HG03378 (cell line): ENCODE data around the gene NTN4.
"Not testable (repeated sequence)": the region's sequence is repeated elsewhere in the genome, so short reads cannot be mapped to it uniquely, and the experiment has no call there.

Source experiments
- ATAC-seq: cut with Tn5 transposase; IDR thresholded peaks from one replicate; pipeline ENCODE4 v1.9.1; 2021; ENCODE audit warnings: mild to moderate bottlenecking, moderate library complexity; ENCODE audit not compliant: unreplicated experiment

Gene NTN4

GRCh38 chr12:95715177-95715576, 75.4 kb downstream of the NTN4 start:
- ATAC-seq, result no peak

GRCh38 chr12:95712269-95712668, 78.3 kb downstream of the NTN4 start:
- no peak for ATAC-seq

- ATAC-seq, result no peak
Measured at GRCh38 chr12:95710386-95710785, 80.2 kb downstream of the NTN4 start.

- no peak for ATAC-seq
Measured at GRCh38 chr12:95709152-95709551, 81.4 kb downstream of the NTN4 start.

GRCh38 chr12:95705143-95705542, 85.4 kb downstream of the NTN4 start:
- no peak for ATAC-seq

GRCh38 chr12:95703986-95704385, 86.6 kb downstream of the NTN4 start:
- no peak for ATAC-seq

GRCh38 chr12:95701722-95702418, 88.7 kb downstream of the NTN4 start:
- ATAC-seq, result no peak

- no peak for ATAC-seq
Measured at GRCh38 chr12:95701275-95701674, 89.3 kb downstream of the NTN4 start.

GRCh38 chr12:95700316-95700785, 90.2 kb downstream of the NTN4 start:
- ATAC-seq, result peak; percentile 97

- ATAC-seq, result no peak
Measured at GRCh38 chr12:95699579-95699978, 91.0 kb downstream of the NTN4 start.

- ATAC-seq, result no peak
Measured at GRCh38 chr12:95694136-95694535, 96.4 kb downstream of the NTN4 start.

GRCh38 chr12:95693689-95694088, 96.9 kb downstream of the NTN4 start:
- ATAC-seq, result no peak

GRCh38 chr12:95690861-95691635, 99.5 kb downstream of the NTN4 start:
- no peak for ATAC-seq

- ATAC-seq, result no peak
Measured at GRCh38 chr12:95687937-95688336, 102.6 kb downstream of the NTN4 start.

GRCh38 chr12:95683418-95683817, 107.1 kb downstream of the NTN4 start:
- ATAC-seq, result no peak

GRCh38 chr12:95681210-95681765, 109.3 kb downstream of the NTN4 start:
- ATAC-seq, result no peak

GRCh38 chr12:95678684-95679083, 111.9 kb downstream of the NTN4 start:
- no peak for ATAC-seq

- not testable (repeated sequence) for ATAC-seq
Measured at GRCh38 chr12:95677782-95678181, 112.8 kb downstream of the NTN4 start.

- ATAC-seq, result no peak
Measured at GRCh38 chr12:95674631-95675030, 115.9 kb downstream of the NTN4 start.

- no peak for ATAC-seq
Measured at GRCh38 chr12:95674163-95674562, 116.4 kb downstream of the NTN4 start.

GRCh38 chr12:95673576-95673975, 117.0 kb downstream of the NTN4 start:
- no peak for ATAC-seq

GRCh38 chr12:95672166-95672565, 118.4 kb downstream of the NTN4 start:
- ATAC-seq, result no peak
